ENCODE measurements around the gene SLC2A4.

The SLC2A4 gene

DNA sequence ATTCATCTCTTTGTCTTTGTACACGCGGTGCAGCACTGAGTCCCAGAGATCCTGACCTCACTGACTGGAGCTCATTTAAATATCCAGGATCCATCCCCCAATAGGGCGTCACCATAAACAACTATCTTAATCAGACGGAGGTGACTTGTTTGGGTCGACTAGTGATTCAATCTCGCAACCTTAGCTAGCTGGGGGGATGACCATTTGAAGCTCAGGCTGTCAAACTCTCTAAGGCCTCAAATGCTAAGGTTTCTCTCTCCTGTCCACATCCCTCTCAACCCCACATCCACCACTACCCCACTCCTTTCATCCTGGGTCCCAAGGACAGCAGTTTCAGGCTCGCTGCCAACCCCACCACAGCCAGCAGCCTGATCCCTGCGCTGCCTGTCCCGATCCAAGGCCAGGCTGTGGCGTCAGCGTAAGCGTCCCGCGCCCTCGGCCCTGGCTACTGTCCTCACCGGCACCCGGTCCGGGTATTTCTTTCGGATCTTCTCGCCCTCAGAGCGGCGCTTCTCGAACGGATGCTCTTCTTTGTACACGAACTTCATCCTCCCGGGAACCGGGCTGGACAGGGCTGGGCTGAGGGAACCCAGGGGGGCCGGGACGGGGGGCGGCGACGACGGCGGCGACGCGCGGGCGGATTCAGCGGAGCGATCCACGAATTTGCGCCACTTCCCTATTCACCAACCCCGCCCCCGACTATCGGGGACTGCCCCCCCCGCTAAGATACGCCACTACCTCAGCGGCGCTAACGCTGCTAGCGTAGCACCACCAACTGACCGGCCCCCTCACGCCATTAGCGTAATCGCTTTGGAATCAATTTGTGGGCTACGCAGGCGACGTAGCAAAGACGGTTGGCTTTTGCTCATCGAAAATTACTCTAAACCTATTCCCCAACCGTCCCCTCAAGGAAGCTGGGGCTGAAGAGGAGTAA, 39.5 kb upstream of the SLC2A4 start, which contains the start of gene GABARAP:
Gene GABARAP (minus strand): TSS at position 667 of the 934 bp plus-strand sequence. CDS start 119 bp downstream, at position 548.
- peak within 1 kb of the TSS; percentile 94 for H3K27ac ChIP-seq
- TF ChIP-seq, protein P1, sequence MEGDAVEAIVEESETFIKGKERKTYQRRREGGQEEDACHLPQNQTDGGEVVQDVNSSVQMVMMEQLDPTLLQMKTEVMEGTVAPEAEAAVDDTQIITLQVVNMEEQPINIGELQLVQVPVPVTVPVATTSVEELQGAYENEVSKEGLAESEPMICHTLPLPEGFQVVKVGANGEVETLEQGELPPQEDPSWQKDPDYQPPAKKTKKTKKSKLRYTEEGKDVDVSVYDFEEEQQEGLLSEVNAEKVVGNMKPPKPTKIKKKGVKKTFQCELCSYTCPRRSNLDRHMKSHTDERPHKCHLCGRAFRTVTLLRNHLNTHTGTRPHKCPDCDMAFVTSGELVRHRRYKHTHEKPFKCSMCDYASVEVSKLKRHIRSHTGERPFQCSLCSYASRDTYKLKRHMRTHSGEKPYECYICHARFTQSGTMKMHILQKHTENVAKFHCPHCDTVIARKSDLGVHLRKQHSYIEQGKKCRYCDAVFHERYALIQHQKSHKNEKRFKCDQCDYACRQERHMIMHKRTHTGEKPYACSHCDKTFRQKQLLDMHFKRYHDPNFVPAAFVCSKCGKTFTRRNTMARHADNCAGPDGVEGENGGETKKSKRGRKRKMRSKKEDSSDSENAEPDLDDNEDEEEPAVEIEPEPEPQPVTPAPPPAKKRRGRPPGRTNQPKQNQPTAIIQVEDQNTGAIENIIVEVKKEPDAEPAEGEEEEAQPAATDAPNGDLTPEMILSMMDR (conservative IDR thresholded peaks at IDR 0.05), result no peak
- TF ChIP-seq ZFX (IDR thresholded peaks at IDR 0.05), result 0 out of 2 replicates have a peak, but pooled peaks have one; percentile 24

DNA sequence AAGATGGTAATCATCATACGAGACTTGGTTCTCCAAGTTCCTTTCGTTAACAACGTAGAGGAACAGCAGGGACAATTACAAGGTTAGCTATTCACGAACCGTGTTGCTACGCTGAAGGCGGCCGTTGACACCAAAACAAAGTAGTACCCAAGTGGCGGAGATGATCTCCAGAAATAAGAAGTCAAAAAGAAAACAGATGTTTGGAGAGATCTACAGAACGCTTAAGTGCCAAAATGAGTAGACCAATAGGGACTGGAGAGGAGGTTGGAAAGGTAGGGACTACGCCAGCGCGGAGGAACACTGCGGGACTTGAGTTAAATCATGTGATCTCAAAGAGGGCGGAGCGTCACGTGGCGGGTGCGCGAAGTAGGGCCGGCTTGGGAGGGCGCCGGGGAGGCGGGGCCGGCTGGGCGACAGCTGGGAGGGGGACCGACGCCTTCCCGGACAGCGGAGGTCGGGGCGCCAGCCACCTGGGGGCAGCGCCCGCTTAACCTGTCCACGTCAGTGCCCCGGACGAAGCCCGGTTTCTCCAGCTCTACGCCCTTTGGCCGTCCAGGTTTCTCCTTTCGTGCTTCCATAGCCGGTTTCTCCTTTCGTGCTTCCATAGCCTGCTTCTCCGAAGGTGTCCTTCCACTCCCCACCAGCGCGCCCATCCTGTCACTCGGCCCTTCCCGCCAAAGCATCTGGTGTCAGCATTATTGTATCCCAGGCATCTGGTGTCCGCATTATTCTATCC, 38.6 kb upstream of the SLC2A4 start:
- no peak for TF ChIP-seq ZFX (IDR thresholded peaks at IDR 0.05)
- TF ChIP-seq, protein P1 (conservative IDR thresholded peaks at IDR 0.05), result no peak
- H3K27ac ChIP-seq, result peak overlapping the region; percentile 94

DNA sequence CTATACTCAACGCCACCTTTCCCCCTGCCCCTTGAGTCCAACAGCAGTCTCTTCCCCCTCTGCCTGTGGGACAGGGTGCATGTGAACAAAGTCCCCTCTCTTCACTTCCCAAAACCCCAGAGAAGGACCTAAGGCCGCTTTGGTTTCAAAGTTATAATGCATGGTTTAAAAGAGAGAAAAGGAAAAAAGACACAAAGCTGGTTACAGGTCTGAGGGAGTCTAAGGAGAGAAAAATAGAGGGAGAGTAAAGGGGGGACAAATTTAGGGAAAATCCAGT, 38.1 kb upstream of the SLC2A4 start:
- peak overlapping the region; percentile 94 for H3K27ac ChIP-seq
- TF ChIP-seq, protein P1 (conservative IDR thresholded peaks at IDR 0.05), result no peak
- no peak for TF ChIP-seq ZFX (IDR thresholded peaks at IDR 0.05)

DNA sequence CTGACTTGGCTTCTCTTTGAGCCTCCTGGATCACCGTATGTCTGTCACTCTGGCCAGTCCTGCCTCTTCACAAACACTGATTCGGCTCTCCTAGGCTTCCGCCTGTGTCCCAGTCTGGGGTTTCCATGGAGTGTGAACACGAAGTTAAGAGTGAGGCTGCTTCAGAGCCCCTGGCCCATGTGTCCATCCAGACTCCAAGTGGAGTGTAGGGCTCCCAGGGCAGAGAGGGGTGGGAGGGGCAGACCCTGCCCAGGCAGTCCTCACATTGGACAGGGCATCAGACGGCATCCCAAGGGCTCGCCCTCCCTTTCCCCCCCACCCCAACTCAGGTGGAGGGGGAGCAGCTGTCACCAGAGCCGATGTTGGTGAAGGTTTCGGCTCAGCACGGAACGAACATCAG, 37.7 kb upstream of the SLC2A4 start:
- H3K27ac ChIP-seq, result peak overlapping the region; percentile 94; the same call in 1 of the 2 replicates

DNA sequence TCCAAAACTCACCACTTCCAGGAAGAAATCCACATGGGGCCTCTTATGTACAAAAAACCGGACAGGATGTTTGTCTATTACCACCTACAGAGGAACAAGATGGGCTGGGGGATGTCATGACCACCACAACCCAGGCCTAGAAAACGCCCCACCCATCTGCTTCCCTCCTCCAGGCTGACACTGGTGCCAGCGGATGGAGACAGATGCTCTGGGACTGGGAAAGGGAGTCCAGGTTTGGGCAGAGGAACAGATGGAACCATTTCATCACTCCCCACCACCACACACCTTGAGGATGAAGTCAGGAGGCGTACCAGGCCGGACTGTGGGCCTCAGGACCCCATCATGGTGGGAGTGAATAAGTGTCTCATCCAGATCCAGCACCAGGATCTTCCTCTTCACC, 34.7 kb upstream of the SLC2A4 start:
- H3K27ac ChIP-seq, result no peak overlapping the region
- no peak for TF ChIP-seq ZFX (IDR thresholded peaks at IDR 0.05)
- TF ChIP-seq, protein P1 (conservative IDR thresholded peaks at IDR 0.05), result no peak

DNA sequence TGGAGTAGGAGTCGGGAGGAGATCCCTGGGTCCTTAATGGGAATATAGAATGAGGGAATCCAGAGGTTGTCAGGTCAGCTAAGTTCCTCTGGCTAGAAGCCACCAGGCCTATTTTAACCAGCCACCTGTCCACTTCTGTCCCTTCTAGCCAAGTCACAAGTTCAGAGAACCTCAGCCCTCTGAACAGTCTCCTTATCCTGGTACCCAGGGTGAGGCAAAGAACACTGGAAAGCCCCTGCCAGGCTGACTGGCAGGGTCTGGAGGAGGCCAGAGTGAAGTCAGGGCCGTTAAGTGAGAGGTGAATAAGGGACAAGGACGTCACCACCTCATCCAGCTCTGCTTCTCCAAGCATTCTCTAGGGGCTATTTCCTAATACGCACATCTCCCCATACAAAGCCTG, 32.7 kb upstream of the SLC2A4 start:
- H3K27ac ChIP-seq, result no peak overlapping the region
- TF ChIP-seq, protein P1 (conservative IDR thresholded peaks at IDR 0.05), result no peak
- TF ChIP-seq ZFX (IDR thresholded peaks at IDR 0.05), result no peak

DNA sequence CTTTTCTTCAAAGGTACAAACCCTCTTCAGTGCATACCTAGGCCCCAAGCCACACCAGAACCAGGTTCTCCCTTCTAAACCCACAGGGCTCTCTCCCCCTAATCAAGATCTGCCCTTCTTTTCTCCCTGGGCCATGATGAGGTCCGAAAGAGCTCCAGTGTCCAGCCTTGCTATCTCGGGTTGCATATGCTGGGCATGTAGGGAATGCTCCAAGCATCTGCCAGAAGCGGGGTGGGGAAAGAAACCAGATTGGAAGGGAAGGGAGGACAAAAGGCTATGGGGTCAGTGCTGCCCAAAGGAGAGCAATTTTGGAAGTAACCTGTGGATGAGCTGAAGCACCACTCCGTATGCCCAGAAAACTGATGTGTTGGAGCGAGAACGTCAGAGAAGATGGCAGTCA, 32.3 kb upstream of the SLC2A4 start:
- no peak overlapping the region for H3K27ac ChIP-seq
- no peak for TF ChIP-seq ZFX (IDR thresholded peaks at IDR 0.05)
- TF ChIP-seq, protein P1 (conservative IDR thresholded peaks at IDR 0.05), result no peak
